Stimulated activated CD4-positive, alpha-beta T cell treated with anti-CD3 and anti-CD28 coated beads, TNF-alpha, amount 100 ng/mL, for 4 hours (primary cell): ENCODE data around the gene LRP1B.
"Not testable (repeated sequence)": the region's sequence is repeated elsewhere in the genome, so short reads cannot be mapped to it uniquely, and the experiment has no call there.

Source experiments
- DNase-seq, 3 experiments: peaks; one replicate each; pipeline ENCODE4 v3.0.0-alpha.2; 2020; ENCODE audit warnings: low read depth in 3 of 3

LRP1B gene

DNA sequence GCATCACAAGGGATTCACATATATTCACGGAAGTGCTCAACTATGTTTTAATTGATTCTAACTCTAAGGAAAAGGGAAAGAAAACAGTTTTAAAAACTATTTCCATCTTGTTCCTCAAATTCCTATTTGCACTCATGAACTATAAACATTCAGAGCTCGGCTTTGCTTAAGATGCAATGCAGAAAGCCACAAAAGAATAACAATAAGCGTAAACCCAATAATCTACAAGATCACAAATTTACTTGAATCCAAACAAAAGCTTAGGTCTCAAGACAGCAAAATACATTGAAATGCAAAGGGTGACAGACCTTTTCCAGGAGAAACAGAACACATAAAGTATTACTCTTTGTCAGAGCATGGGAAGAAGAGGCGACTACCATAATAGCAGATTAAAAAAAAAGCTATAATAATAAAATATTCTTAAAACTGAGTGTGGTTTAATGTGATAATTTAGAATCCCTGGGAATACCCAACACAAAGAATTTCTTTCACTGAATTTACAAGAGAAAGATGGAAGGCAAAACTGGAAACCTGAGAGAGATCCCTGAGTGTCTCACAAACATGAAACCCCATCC lies 1094.9 kb downstream of the LRP1B start:
- no peak for DNase-seq

DNA sequence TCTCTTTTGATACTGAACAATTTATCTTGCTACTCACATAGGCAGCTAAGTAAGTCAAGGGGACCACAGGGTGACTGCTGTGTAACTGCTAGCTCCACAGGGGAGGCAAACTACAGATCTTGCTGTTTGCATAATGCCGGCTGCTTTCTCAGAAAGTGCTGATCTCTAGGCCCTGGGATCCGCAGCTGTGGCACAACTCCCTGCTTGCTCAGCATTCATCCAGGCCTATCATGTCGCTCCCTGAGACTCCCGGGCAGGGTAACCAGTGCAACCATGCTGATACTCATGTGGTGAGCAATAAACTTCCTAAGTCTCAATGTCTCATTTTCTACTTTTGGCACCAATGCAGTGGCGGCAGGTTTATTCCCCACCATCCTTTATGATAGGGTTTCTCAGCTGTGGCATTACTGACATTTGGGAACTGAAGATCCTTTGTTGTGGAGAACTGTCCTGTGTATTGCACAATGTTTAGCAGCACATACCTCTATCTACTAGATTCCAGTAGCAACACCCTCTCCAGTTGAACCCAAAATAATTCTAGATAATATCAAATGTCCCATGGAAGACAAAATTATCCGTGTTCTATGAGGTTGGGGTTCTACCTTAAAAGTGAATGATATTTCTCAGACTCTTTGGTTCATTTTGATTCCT lies 1101.3 kb downstream of the LRP1B start:
- no peak for DNase-seq

DNA sequence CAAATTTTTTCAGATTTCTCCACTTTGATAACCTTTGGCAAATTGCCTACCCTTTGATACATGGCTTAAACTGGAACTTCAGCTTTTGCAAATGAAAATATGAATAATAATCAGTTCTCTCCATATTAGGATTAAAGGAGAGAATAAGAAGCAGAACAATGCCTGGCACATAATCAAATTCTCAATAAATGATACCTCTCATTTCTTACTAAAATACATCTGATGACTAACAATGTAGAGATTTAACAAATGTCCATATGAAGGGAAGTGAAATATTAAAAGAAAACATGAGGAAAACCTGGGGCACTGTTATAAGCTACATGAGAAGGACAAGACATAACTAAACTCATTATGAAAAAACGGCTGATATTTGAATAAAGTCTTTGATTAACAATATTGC lies 1103.6 kb downstream of the LRP1B start:
- DNase-seq = no peak

DNA sequence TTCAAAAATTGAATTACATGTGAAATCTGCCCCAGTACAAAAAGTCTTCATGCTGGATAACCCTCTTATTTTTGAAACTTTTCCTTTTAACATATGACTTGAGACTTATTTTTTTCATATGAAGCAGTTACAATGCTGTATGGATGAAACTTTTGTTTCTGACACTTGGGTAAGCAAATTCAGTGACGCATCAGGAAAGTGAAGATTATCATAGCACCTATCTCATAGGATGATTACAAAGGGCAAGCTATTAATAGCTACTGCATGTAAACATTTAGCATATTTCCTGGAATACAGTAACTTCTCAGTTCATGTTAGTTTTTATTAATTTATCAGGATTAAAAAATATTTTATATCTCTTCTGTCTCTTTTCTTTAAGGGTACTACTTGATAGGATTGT lies 1109.2 kb downstream of the LRP1B start:
- DNase-seq = no peak

DNA sequence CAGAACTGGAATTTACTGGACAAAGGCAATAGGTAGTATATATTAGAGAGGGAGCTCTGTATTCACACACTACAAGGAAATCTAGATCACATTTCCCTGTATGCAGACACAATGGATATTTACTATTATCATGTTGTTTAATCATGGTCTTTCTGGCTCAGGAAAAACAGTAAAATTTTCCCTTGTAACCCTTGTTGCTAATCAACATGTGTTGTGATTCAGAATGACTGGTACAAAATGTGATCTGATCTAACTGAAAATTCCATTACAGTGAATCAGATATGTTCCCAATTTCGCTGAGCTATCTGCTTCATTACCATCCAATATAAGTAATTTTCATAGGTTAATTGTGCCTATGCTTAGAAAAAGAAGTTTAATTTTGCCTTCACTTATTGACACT lies 1109.7 kb downstream of the LRP1B start:
- DNase-seq = no peak

DNA sequence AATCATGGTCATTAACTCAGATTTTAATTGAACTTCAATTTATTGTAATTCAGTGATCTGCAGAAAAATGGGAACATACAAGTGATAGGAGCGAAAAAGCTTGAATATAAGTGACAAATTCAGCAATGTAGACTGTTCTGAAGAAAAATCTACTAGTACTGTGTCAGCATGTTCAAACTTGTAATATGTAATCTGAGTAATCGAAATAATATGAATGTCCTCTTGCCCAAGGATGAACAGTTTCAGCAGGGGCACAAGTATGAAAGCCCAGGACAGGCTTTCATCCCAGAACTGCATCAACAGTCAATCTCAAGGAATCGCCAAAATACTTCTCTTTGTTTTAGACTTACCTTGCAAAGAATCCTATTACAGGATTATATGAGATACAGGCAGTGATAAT lies 1110.5 kb downstream of the LRP1B start:
- no peak for DNase-seq

DNA sequence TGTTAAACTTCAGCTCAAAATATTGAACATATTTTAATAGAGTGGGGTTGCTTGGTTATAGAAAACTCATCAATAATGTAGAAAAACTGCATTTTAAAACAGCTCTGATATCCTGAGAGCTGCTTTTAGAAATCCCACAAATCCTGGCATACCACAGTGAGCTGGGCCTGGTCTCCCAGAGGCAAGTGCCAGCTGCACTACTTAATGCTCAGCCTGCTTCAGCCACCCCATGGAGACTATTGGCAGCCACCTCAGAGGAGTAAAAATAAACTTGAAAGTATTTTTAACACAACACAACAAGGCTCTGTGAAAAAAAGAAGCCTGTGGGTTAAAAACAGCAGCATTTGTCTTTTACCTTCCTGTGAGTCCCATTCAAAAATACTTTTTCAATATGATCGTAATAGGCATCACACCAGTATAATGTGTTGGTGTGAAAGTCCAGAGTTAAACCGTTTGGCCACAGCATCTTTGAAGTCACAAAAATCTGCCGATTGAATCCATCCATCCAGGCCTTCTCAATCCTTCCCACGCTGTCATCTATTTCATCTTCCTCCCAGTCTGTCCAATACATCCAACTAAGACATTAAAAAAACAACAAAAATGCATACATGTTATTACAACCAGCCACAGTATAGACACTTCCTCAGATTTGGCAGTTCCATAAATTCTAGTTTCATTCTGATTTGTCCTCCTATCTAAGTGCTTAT lies 1115.3 kb downstream of the LRP1B start:
- DNase-seq = no peak

DNA sequence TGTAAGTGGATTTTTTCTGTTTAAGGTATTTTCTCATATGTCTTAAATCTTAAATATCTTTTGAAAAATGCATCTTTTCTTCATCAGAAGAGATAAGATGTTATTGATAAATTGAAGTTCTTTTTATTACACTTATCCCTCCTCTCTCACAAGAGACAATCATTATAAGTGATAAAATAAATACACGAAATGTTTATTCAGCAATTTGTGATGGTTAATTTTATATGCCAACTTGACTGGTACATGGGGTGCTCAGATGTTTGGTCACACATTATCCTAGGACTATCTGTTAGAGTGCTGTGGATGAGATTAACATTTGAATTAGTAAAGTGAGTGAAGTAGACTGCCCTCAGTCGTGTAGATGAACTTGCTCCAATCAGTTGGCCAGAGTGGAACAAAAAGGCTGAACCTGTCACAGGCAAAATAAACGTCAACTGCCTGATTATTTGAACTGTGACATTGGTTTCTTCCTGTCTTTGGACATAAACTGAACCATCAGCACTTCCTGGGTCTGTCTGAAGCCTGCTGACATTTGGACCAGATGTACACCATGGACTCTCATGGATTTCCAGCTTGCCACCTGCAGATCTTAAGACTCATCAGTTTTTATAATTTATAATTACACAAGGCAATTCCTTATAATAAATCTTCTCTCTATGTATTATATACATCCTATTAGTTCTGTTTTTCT lies 1126.7 kb downstream of the LRP1B start:
- no peak for DNase-seq

DNA sequence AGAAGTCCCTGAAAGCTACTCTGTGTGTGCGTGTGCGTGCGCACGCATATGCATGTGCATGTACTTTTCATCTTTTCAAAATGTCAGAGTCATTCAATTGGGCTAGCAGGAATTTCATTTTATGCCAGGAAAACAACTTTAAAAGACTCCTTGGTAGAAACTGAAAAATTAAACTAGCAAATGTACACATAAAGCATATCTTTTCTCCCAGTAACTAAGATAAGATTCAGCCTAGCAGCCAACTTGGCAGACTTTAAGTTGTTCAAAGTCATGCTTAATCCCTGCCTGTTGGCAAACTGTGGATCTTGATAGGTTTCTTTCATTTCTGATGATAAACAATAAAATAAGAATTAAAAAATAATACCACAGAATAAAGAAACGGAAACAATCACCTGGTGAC lies 1129.1 kb downstream of the LRP1B start:
- DNase-seq = no peak

DNA sequence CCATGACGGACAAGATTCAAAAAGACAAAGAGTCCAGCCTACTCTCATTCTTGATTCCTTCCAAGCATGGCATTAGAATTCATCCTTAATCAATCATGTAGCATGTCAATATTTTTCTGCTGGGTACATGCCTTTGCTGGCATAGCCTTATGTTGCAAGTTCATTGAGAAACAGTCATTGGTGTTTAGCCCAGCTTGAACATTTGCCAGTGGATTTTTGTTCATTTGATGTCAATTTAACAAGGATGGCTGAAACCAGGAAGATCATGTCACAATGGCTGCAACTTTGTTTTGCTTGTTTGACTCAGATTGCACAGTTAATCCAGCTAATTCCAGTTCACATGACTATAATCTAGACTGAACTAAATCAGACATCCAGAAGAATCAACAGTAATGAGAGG lies 1132.2 kb downstream of the LRP1B start:
- no peak for DNase-seq

DNA sequence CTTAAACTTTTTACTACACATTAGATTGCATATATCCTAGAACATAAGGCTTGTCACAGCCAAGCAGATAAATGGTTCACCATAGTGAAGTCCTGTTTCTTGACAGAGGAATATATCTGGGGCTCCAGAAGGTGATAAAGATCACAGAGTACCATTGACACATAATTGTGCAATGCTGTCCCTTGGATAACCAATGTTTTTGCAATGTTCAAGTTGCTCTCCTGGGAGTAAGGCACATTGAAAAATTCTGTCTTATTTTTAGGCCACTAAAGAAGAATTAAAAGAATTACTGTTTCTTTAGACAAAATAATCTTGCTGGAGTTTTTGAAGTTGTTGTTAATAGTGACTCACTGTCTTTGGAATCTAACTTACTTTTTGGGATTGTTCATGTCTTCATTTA lies 1132.8 kb downstream of the LRP1B start:
- DNase-seq = no peak

DNA sequence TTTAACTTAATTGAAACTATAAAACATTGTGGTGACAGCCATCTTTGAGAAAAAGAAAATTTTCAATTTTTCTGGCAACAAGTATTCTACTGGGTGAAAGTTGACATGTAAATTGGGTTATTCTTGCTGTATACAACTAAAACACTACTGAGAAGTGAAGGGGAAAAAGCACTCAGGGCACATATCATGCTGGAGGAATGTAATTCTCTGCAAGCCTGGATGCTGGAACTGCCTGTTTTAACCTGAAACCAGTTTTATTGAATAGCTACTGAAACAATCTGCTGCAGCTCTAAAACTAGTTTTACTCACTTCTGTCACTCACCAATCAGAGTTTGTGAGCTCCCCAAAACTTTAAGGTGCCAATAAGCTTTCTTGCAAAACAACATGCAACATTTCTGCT lies 1136.0 kb downstream of the LRP1B start:
- DNase-seq = no peak

DNA sequence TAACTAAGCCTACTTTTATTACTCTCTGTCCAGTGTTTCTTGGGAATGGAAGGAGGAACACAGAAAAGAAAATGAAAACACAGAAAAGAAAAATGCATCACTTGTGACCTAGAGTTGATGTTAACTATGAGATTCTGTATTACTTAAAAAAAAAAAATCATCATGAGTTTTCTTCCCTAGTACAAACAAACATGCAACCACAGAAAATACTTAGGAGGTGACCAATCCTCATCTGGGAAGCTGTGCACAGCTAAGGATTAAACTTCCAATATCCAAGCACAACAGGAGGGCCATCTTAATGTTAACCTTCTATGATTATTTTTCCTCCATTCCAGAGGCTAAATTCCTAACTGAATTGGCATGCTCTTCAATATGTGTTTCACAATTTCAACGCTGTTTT lies 1140.4 kb downstream of the LRP1B start:
- DNase-seq = no peak

DNA sequence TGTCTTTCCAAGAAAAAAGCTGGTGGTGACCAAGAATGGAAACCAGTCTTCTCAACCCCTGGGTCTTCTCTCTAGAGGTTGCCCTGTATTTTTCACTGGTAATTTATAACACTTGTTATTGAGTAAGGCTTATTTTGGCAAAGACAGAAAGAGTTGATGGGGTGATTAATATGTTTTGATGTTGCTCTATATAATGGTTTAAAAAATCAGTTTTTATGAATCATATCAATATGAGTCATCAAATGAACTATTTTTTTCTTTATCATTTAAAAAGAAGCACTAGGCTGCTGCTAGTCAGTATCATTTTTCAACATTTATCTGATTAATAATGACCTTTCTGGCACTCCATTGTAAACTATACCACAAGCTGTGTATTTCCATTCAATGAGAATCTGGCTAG lies 1142.2 kb downstream of the LRP1B start:
- DNase-seq = no peak

DNA sequence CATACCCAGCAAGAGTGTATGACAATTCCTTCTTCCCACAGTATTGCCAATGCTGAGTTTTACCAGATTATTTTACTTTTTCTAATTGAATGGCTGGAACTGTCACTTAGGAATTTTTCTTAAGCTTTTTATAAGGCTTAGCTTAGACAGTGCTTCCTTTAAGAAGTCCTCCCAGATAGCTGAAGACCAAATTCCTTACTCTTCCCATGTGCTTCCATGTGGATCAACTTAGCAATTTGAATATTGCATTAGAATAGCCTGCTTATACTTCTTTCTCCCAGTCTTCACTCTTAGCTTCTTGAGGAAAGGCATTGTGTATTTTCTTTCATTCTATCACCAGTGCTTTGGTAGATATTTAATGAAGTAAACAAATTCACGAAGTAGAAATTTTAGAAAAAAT lies 1144.4 kb downstream of the LRP1B start:
- DNase-seq = no peak

DNA sequence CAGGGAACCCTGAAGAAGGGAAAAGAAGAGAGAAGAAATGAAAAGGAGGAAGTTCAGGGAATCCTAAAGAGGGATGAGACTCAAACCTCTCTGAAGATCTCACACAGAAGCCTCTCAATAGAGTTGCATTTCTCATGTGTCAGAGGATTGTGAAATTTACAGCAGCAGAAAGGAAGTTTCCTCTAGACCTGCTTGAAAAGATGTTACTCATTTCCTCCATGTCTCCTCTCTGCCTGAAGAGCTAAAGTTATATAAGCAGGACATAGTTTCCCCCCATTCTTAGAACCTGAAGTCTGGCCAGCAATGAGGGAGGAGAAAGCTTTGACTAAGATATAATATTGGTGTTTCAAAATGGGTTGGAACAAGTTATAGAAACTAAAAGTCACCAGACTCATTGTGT lies 1155.6 kb downstream of the LRP1B start:
- no peak for DNase-seq

DNA sequence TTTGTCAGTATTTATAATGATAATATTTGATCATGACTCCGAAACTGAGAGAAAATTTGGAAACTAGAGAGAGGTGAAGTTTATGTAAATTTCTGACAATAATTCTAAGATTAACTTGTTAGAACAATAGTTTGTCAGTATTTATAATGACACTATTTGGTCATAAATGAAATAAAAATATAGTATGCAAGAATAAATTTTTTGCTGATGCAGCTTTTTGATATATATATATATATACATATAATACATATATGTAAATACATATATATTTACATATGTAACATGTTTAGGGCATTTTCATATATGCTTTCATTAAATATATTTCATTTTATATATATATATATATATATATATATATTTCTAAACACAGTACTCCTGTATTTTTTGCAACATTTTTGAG lies 1158.1 kb downstream of the LRP1B start:
- DNase-seq = no peak

DNA sequence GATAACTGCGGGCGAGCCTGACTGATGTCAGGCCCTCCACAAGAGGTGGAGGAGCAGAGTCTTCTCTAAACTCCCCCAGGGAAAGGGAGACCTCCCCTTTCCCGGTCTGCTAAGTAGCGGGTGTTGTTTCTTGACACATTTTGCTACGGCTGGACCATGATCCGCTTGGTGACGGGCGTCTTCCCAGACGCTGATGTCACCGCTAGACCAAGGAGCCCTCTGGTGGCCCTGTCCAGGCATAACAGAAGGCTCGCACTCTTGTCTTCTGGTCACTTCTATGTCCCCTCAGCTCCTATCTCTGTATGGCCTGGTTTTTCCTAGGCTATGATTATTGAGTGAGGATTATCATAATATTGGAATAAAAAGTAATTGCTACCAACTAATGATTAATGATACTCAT lies 1166.5 kb downstream of the LRP1B start:
- DNase-seq = not testable (repeated sequence)

DNA sequence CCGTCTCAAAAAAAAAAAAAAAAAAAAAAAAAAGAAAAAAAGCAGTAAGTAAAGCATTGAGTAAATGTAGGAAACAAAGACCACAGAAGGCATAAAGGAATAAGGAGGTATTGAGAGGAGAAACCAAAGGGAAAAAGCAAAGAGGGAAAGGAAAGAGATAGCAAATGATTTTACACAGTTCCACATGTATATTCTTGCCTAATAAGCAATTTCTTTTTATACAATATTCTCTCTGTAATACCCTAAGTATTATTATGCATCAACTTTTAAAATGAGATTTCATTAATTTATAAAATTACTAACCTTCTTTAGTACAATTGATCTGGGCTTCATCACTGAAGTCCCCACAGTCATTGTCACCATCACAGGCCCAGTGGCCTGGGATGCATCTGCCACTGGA lies 1180.9 kb downstream of the LRP1B start:
- DNase-seq = no peak

DNA sequence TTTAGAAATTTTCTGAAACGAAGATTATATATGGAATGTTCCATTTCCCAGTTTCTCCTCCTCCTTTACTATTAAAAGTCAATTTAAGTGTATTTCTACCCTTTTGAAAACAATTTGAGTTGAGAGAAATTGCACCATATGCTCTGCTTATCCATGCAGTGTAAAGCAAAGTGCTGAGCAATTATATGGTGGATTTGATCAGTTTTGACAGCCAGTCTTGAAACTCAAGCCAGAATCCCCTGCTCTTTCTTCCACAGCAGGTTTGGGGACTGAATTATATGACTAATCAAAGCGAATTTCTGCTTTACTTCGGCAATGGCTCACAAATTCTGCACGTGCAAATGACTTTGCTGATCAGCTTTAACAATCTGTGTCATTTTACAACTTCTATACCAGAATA lies 1183.6 kb downstream of the LRP1B start:
- no peak for DNase-seq

DNA sequence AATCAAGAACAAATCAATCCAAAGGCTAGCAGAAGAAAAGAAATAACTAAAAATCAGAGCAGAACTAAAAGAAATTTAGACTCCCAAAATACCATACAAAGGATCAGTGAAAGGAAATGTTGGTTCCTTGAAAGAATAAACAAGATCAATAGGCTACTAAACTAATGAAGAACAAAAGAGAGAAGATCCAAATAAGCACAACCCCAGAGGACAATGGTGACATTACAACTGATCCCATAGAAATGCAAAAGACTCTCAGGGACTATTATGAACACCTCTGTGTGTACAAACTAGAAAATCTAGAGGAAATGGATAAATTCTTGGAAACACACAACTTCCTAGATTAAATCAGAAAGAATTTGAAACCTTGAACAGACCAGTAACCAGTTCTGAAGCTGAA lies 1186.9 kb downstream of the LRP1B start:
- no peak for DNase-seq

DNA sequence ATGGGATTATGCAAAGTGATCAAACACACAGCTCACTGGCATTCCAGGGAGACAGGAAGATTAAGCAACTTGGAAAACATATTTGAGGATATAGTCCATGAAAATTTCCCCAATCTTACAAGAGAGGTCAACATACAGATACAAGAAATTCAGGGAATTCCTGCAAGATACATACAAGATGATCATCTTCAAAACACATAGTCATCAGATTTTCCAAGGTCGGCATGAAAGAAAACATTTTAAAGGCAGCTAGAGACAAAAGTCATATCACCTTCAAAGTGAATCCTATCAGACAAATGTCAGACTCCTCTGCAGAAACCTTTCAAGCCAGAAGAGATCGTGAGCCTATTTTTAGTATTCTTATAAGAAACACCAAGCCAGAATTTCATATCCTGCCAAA lies 1188.5 kb downstream of the LRP1B start:
- DNase-seq = no peak

DNA sequence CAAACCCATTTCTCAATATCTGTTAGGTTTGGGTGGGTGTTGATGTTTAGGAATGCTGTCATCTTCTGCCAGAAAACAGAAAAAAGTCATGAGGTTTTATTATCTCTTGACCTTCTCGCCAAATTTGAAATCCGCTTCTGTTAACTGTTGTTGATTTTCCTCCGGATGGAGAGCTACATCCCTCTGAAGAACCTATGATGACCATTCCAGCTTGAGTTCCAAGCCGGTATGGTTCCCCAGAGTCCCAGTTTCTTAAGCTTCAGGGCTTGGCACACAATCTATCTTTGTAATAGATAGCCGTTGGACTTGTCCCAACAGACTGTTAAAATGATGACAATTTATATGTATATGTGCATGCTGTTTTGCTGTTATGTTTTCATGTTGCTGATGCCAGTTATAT lies 1201.0 kb downstream of the LRP1B start:
- no peak for DNase-seq
